ENCODE measurements around the gene ARHGEF11.

- TF ChIP-seq EZH2 (IDR thresholded peaks at IDR 0.05) (no peak), POLR2AphosphoS5 (IDR thresholded peaks at IDR 0.05; ENCODE audit: borderline replicate concordance, low read depth, low read length) (no peak), FOXP2 (optimal IDR thresholded peaks at IDR 0.05; ENCODE audit: control extremely low read depth, extremely low read length, insufficient read depth) (no peak)
These were observed 40.8 kb upstream of the ARHGEF11 start for GRCh38 chr1:157086299-157086698.
